CD4-positive, alpha-beta T cell treated with Interleukin-6 for 4 hours (primary cell): ENCODE measurements around the gene KCNJ12.
"Not testable (repeated sequence)": the region's sequence is repeated elsewhere in the genome, so short reads cannot be mapped to it uniquely, and the experiment has no call there.

Experiments
- DNase-seq: peaks from one replicate; pipeline ENCODE4 v3.0.0-alpha.2; 2020; ENCODE audit warnings: mixed read lengths

Gene KCNJ12

DNA sequence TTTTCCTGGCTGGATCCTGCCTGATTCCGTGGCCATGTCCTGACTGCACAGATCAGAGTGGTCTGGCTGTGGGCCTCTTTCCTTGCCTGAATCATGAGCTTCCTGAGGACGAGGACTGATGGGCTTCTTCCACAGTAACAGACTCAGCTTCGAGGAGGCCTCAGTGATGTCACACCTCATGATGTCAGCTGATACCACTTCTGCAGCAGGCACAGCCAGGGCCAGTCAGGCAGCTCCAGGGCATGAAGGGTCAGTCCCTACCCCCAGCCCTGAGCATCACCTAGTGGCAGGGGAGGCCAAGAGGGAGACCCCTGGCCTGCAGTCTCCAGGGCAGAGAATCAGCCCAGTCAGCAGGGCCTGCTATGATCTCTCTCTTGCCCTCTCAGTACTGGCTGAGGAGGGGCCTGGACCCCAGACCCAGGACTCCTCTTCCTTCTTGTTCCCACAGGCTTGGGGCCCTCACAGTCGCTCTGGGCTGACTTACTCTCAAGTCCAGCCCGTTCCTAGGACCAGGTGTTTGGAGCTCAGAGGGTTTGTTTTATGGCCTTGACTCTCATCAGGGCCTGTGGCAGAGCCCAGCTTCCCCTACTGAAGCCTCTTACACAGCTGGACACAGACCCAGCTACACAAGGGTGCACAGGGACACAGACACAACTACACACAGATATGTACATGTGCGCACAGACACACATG lies 26.7 kb upstream of the KCNJ12 start:
- DNase-seq, result not testable (repeated sequence)

DNA sequence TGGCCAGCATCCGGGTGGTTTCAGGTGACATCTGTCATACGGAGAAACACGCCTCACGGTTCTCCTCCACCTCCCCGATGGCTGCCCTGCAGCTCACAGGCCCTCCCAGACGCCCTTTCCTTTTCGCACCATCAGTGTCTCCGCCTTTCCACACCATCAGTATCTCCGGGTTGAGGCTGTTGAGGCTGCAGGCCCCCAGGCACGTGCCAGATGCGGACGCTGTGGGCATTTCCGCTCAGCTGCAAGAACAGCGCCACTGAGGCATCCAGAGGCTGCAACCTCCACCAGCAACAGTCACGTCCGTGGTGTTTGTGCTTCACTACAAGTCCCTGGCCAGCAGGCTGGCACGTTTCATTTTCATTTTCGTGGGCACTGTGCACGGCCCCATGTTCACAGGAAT lies 25.7 kb upstream of the KCNJ12 start:
- not testable (repeated sequence) for DNase-seq

DNA sequence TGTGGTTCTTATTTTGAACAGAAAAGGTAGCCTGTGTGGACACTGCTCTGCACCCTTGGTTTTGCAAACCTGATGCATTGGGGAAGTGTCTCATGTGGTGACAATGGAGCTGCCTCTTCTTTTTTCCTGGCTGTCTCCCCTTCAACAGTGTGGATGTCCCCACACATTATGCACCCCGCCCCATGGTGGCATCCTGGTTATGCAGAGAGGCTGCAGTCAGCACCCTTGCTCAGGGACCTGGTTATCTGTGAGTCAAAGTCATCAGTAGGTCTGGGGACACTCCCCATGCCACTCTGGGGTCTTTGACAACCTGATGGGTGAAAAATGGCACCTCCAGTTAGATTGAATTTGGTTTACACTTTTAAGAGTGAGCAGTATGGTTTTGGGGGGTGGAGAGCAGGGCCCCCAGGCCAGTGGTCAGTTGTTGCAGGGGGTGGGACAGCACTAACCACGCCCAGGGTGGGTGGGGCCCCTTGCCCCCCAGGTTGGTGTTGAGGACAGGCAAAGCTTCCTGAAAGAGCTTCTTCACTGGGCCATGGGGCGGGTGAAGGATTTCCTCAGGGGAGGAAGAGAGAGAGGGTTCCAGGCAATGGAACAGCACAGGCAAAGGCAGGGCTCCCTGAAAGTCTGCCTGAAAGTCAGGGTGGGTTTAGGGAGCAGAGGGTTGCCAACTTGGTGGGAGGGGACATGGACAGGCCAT lies 24.6 kb upstream of the KCNJ12 start:
- DNase-seq, result no peak

DNA sequence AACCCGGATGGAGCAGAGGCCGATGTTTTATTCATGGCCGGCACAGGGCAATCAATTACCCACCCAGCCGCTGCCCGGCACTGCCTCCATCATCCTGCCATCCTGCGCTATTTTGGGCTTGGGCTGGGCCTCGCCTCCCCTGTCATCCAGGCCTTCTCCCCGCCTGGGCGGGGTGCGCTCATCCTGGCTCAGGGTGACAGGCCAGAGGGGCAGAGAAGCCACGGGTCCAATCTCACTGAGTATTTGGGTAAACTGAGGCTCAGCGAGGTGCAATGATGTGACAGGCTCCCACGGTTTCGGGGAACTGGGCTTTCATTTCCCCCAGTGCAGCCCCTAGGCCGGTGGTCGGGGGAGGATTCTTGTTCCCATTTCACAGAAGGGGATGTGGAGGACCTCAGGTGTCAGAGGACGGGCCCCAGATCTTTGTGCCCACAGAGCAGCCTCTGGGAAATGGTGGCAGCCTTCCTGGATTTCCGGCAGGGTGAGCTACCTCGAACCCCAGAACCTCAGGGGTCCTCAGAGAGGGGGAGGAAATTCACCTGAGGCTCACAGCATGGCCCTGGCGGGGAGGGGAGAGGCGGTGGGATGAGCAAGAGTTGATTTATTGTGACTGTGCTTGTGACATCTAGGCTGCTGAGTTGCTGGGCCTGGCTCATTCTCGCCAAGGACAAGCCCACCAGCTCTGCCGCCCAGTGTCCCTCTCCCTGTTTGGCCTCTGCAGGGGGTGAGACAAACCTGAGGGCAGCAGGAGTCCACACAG lies 23.8 kb upstream of the KCNJ12 start:
- no peak for DNase-seq

DNA sequence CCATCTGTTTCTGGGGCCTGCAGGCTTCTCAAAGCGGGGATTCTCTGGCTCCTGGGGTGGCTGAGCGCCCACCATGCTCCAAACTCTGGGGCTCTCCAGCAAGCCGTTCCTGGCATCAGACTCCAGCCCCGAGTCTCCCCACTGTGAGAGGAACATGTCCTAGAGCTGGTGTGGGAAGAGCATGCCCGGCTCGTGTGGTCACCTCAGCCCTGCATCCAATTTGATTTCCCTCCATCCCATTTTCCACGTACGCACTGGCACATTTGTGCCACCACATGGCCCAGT lies 23.2 kb upstream of the KCNJ12 start:
- no peak for DNase-seq

DNA sequence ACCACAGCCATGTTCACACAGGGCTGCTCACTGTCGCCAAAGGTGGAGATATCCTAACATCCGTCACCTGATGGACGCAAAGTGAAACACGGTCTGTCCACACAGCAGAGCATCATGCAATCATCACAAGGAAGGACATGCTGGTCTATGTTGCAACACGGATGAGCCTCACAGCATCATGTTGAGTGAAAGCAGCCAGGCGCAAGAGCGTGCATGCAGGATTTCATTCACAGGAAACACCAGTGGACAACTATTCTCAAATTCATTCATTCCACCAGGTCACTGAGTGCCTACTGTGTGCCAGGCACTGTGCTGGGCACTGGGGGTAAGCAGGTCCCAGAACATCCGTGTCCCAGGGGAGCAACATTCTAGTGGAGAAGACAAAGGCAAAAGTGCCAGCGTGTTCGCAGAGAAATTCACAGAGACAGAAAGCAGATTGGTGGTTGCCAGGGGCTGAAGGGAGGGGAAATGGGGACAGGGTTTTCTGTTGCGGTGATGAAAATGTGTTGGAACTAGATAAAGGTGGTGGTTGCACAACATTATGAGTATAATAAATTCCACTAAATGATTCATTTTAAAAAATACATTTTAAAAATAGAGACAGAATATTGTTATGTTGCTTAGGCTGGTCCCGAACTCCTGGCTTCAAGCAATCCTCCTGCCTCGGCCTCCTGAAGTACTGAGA lies 22.7 kb upstream of the KCNJ12 start:
- DNase-seq, result no peak

DNA sequence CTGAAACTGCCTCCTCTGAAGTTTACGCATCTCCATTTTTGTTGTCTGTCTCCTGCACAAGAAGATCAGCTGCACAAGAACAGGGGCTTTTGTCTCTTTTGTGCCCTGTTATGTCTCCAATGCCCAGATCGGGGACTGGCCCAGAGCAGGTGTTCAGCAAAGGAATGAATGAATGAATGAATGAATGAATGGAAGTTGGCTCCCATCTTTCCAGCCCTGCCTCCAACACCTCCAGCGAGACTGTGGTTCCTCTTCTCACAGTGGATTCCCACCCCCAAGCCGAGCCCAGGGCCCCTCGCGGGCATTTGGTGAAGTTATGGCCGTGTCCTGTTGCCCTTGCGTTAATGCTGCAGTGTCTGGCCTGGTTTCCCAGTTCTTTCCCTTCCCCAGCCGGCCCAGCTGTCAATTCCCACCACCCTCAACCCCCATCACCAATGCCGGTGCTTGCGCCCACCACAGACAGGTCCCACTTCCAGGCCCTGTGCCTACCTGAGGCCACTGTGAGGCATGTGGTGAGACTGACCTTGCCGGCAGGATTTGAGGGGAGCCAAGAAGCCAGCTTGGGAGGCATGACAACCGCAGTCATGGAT lies 21.3 kb upstream of the KCNJ12 start:
- no peak for DNase-seq

DNA sequence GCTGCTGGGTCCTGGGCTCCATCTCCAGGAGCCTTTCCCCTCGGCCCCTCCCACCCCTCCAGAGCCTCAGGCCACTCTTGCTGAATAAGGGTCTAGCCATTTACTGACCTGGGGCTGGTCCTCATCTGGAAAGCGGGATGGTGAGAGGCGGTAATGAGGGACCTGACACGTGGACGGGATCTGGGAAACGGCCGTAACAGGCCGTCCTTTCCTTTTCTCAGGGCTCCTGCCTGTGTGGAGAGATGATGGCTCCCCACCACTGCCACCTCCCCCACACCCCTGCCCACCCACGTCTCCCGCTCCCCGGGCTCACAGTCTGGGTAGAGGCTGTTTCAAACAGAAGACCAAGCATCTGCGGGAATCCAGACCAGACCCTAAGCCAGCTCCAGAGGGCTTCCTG lies 20.6 kb upstream of the KCNJ12 start:
- no peak for DNase-seq

DNA sequence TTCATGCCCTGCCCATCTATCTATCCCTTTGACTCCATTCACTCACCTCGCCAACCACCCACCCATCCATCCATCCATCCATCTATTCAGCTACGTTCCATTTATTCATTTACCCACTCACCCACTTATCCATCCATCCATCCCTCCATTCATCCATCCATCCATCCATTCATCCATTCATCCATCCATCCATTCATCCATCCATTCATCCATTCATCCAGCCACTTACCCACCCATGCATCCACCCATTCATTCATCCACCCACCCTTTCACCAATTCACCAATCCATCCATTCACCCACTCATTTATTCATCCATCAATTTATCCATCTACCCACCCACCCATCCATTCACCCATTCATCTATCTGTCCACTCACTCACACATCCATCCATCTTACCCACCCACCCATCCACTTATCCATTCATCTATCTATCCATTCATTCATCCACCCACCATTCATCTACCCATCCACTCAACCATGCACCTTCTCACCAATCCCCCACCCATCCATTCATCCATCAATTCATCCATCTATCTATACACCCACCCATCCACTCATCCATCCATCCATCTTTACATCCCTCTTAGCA lies 19.5 kb upstream of the KCNJ12 start:
- no peak for DNase-seq

DNA sequence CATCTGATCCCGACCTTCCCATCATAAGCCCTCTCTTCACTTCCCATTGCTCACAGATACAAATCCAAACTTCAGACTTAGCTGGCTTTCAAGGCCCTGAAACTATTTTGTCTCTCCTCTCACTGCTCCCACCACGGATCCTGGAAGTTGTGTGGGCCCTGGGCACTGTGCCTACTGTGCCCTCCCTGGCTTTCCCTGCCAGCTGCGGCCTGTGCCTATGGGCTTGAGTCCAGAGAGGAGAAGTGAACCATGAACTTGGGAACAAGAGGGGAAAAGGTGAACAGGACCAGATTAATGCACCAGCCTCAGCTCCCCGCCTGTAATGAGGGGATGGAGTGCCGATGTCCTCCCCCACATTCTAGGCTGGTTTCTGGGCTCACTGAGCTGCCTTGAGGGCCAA lies 18.9 kb upstream of the KCNJ12 start:
- no peak for DNase-seq

DNA sequence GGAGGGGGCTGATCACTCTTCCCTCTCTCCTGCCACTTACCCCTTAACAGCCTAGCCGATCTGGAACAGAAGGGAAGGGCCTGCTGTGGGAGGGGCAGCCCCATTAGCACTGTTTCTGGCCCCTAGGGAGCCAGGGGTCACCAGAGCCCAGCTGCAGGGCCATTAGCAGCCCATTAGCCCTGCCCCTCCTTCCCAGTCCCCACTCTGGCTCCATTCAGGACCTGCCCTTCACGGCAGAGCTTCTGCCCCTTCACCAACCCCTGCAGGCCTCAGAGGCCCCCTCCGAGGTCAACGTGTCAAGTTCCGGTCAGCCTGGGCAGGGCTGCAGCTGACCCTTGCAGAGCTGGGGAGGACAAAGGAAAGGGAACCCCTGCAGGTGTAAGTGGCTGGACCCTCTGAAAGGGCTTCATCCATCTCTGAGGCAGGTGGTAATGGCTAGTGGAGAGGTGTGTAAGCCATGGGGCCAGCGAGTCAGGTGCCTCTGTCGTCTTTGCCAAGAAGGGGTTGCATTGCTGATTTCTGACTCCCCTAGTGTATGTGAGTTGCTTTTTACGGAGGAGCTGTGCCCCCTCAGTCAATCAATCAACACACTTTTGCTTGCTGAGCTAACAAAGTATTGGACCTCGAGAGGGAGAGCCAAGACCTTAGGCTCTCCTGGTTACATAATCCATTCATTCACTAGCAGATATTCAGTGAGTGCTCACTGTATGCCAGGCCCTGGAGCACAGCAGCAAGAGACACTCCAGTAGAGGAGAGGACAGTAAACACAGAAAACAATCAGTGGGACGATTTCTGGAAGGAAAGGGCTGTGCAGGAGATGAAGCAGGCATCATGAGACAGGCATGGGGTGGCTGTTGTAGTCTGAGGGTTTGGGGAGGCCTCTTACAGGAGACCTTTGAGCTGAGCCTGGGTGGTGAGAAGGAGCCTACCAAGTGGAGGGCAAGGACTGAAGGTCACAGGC lies 18.2 kb upstream of the KCNJ12 start:
- DNase-seq, result no peak

DNA sequence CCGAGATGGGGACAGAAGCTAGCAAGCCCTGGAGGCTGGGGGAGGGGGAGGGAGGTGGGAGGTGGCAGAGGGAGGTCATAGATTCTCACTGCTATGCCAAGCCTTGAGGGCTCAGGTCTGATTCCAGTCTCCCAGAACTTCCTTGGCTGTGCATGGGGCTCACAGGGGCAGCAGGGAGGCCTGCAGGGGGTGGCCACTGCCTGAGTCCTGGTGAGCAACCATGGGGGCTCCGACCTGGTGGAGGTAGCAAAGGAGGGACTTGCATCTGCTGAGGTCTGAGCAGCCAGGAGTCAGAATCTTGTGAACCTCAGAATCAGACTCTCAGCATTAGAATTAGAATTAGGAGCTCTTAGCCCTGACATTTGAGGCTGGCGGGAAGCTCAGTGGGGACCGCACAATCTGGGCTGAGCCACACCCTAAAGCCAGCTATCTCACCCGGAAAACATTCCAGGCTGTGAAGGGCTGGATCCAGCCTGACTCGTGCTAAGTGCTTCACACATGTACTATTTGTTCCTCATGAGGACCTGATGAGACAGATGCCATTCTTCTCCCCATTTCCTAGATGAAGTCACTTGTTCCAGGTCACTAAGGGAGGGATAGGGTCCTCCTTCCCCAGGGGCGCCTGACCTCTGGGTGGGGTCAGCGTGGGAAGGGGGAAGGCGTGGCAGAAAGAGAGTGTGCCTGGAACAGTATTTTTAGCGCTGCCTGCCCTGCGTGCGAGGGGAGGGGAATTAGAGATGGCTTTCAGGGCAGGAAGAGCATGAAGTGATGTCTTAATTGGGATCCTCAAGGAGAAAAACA lies 17.3 kb upstream of the KCNJ12 start:
- no peak for DNase-seq

DNA sequence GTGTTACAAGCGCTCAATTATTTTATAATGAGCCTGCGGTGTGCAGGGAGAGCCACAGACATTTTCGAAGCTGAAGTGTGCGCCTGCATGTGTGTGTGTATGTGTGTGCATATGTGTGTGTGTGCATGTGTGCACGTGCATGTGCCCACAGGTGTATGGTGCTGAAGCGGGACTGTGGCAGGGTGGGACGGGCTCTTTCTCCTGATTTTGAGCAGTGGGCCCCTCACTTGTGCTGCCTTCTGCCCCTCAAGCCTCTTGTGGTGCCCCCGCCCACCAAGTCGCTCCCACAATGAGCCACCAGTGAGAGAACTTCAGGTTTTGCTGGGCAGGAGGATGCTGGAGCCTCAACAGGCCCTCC lies 16.7 kb upstream of the KCNJ12 start:
- DNase-seq, result no peak

DNA sequence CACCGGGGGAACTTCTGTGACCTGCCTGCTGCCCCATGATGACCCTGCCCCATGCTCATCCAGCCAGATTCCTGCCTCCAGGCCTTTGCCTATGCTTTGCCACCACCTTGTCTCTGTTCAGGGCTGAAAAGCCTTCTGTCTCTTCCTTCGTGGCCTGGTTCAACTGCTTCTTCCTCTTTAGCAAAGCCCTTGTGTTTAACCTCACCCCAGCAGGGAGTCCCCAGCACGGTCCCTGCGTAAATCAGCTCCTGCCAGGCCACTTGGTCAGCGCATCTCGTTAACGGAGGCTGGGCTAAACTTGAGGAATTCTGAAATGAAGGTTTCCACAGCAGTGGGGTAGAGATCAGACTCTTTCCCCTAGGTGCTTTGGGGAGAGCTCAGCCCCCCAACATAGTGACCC lies 16.1 kb upstream of the KCNJ12 start:
- DNase-seq, result no peak

DNA sequence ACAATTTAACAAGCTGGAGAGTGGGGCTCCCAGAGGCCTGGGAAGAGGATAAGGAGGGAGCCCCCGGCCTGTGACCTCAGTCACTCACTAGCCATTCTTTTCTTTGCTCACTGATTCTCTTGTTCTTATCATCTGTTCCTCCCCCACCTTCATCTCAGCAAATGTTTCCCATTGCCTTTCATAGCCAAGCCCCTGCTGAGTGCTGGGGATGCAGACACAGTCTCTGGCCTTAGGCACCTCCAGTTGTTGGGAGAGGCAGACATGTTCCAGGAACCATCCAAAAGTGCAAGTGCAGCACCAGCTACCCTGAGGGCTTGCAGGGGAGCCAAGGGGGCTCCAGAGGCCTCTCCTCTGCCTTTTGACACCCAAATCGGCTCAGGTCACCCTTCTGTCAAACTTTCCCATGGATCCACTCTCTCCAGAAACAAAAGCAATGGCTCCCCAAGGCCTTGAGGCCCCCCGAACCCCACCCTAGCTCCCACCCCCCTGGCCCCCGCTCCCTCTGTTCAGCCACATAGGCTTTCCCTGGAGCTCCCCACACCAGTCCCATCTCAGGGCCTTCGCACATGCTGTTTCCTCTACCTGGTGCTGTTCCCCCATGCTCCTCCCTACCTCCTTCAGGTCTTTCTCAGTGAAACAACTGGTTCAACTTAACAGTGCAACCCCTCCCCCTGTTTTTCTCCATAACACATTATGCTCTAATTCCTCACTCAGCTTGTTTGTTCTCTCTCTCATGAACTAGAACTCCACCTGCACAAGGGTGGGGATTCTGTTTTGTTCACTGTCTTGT lies 14.9 kb upstream of the KCNJ12 start:
- no peak for DNase-seq

DNA sequence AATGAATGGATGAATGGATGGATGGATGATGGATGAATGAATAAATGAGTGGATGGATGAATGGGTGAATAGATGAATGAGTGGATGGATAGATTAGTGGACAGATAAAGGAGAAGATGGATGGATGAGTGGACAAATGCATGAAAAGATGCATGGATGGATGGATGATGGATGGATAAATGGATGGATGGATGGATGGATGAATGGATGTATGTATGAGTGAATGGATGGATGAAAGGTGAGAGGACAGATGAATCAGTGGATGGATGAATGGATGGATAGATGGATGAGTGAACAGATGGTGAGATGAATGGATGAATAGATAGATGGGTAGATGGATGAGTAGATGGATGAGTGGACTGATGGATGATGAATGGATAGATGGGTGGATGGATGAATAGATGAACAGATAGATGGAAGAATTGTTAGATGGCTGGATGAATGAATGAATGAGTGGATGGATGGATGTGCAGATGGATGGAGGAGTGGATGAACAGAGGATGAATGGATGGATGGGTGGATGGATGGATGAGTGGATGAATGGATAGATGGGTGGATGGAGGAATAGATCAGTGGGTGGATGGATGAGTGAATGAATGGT lies 13.7 kb upstream of the KCNJ12 start:
- no peak for DNase-seq

DNA sequence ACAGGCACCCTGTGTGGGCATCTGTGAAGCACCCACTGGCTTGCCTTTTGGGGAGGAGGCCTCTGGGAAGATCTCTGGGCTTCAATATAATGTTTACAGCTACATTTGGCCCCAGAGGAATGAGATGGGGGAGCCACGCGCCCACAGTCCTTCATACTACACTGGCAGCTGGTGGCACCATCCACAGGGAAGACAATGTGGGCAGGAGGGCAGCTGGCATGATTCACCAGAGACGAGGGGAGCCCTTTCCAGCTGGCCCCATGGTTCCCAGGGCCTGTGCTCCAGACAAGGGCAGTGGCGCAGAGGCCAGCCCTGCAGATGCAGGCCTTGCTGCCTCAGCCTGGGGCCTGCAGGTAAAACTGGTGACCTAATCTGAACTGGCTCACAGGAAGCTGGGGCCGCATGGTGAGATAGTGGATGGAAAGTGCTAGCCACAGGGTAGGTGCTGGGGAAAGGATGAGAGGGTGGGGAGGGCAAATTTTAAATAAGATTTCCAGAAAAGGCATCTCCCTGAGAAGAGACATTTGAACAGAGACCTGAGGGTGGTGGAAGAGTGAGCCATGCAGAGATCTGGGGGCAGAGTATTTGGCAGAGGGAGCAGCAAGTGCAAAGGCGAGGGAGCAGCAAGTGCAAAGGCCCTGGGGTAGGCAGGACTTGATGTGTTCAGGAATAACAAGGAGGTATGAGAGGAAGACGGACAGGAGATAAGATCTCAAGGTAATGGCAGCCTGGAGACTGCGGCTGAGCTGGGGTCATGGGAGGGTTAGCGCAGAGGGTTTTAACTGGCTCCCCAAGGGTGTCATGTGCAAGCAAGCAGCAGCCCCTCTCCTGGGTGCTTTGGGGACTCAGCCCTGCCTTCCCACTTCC lies 12.1 kb upstream of the KCNJ12 start:
- DNase-seq, result no peak

DNA sequence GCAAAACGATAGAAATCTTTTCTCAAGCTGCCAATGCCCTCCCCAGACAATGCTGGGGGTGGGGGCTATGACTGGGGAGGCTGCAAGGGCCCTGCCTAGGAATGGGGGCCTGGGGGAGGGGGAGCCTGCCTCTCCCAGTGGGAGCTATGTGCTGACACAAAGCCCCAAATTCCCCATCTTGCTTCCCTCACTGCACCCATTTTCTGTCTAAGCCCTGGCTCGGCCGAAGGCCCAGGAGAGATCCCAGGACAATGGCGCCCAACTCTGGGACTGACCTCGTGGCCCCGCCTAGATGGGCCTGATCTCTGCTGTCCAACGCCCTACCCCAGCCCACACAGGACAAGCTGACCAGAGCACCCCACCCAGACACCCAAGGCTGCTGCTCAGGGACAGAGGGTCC lies 11.1 kb upstream of the KCNJ12 start:
- DNase-seq, result no peak
